AG08396 (cell line): ENCODE results near the gene CRHBP.
A peak's percentile ranks its signal among the peaks of the same experiment; 100 is the strongest.
"Not testable (repeated sequence)": the region's sequence is repeated elsewhere in the genome, so short reads cannot be mapped to it uniquely, and the experiment has no call there.

Source experiments
- DNase-seq: peaks from one replicate; pipeline ENCODE4 v3.0.0; 2012; ENCODE audit warnings: low spot score, mixed read lengths

Gene CRHBP, protein sequence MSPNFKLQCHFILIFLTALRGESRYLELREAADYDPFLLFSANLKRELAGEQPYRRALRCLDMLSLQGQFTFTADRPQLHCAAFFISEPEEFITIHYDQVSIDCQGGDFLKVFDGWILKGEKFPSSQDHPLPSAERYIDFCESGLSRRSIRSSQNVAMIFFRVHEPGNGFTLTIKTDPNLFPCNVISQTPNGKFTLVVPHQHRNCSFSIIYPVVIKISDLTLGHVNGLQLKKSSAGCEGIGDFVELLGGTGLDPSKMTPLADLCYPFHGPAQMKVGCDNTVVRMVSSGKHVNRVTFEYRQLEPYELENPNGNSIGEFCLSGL

DNA sequence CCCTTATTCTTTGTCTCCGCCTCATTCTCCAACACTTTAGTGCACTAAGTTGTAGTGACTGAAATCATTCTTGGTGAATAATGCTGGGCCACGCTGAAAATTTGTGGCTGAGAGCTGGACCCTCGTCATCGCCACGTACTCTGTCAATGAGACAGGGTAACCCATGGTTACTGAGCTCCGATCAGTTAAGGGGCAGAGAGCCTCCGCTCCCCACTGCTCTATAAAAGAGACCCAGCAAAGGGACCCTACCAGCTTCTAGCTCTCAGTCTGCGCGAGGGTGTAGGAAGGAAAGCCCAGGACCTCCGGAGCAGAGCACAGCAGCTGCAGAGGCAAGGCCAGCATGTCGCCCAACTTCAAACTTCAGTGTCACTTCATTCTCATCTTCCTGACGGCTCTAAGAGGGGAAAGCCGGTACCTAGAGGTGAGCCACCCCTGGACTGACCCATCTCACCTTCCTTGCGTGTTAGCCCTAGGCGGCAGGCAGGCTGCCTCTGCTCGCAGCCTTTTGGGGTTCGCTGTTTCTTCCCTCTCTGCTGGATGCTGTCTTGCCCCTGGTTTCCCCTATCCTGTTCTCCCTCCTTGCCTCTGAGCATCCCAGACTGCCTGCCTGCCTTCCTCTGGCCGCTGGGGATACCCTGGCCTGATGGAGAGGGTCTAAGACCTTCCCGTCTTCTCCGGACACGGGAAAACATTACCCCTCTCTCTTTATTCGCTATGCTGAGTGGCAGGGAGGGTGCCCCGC is at the start of gene CRHBP:
CRHBP (plus strand) TSS at position 251 of the 742 bp plus-strand sequence; CDS start at position 341, 90 bp downstream.
- DNase-seq = no peak

DNA sequence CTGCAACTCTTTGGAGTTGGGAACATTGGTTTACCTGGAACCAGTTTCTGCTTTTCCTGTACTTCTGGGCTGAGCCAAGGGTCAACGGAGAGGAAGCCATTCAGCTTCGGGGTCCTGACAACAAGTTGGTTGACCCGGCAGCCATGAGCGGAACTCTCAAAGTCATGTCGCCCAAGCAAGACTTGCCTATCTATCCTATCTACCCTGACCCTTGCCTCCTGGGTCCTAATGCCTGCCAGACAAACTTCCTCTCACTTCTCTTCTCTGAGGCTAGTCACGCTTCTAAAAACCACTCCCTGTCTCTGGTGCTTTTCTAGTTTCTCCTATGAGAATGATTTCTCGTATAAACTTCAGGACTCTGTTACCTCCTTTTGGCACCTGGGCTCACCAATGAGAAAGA is 44.7 kb upstream of the CRHBP start:
- no peak for DNase-seq

DNA sequence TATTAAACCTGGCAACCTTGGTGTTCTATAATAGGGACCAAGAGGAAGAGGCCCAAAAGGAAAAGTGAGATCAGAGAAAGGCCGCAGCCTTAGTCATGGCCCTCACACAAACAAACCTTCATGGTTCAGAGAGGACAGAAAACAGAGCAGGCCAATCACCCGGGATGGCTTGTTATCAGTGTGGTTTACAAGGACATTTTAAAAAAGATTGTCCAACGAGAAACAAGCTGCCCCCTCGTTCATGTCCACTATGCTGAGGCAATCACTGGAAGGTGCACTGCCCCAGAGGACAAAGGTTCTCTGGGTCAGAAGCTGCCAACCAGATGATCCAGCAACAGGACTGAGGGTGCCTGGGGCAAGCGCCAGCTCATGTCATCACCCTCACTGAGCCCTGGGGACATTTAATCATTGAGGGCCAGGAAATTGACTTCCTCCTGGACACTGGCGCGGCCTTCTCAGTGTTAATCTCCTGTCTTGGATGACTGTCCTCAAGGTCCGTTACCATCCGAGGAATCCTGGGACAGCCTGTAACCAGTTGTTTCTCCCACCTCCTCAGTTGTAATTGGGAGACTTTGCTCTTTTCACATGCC is 42.4 kb upstream of the CRHBP start:
- not testable (repeated sequence) for DNase-seq

DNA sequence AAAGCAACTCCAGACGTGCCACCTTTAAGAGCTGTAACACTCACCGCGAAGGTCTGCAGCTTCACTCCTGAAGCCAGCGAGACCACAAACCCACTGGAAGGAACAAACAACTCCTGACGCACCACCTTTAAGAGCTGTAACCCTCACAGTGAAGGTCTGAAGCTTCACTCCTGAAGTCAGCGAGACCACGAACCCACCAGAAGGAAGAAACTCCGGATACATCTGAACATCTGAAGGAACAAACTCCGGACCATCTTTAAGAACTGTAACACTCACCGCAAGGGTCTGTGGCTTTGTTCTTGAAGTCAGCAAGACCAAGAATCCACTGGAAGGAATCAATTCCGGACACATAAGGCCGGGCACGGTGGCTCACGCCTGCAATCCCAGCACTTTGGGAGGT is 38.2 kb upstream of the CRHBP start:
- not testable (repeated sequence) for DNase-seq

DNA sequence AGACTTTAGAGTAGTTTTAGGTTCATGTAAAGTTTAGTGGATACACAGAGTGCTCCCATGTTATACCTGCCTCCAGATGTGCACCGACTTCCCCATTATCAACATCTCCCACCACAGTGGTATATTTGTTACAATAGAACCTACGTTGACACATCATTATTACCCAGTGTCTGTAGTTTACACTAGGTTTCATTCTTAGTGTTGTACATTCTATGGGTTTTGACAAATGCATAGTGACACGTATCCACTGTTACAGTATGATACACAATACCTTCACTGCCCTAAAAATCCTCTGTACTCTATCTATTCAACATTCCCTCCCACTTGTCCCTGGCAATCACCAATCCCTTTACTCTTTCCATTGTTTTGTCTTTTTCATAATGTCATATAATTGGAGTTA is 34.3 kb upstream of the CRHBP start:
- no peak for DNase-seq

DNA sequence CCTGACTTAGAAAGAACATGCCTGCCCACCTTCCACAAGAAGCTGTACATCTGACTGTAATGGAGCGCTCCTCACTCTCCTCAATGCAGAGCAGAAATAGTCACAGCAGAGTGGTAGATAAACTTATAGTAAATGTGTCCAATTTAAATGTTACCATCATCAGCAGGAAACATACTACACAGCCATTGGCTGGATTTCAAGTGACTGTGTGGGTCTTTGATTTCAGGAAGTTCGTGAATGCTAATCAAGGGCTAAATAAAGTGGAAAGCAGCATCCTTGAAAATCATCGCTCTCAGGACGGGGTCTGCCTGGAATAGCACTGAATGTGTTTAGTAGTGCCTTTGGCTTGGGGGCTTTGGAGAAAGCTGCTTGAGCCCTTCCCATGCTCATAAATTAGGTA is 32.4 kb upstream of the CRHBP start:
- no peak for DNase-seq

DNA sequence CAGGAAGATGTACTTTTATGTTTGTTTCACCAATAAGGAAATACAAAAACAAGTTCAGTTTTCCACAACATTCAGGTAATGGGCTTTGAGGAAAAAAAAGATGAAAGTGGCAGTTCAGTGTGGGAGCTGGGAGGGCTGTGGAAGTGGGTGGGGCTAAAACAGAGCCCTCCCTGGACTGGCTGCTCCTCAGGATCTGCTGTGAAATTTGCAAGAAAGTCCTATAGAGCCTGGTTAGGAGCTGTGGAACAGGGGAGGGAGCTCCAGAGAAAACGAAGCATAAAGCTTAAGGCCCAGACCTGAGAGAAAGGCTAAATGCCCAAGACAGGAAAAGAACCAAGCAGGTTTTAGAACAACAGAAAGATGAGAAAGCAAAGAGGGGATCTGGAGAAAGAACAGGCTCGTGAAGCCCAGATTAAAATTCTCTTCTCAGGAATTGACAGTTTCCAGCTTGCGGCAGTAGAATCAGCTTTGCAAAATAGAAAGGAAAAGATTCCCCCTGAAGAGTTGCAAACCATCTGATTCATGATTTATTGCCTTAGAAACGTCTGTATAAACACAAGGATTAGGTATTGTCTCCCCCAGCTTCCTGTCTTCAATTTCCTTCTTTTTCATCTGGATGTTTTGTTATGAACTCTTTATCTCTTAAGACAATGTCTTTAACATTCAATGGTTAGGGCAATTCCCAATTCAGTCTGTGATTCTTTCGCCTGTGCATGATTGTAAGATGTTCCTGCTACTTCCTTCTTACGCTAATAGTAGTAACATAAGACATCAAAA is 26.3 kb upstream of the CRHBP start:
- no peak for DNase-seq

DNA sequence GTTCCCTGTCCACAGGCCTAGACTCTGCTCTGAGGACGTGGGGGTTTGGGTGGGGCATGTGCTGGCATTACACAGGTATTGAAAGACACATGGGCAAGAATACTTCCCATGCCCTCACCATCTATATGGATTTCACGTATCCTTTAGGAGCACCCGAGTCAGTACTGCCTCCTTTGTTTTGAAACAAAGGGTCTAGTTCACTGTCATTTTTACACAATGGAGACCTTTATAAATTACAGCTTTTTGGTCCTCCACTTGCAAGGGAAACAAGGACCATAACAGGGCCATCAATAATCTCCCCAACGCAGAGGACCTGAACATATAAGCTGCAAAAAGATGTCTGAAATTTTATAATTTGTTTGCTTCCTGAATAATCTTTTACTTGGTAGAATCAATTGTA is 24.9 kb upstream of the CRHBP start:
- no peak for DNase-seq

DNA sequence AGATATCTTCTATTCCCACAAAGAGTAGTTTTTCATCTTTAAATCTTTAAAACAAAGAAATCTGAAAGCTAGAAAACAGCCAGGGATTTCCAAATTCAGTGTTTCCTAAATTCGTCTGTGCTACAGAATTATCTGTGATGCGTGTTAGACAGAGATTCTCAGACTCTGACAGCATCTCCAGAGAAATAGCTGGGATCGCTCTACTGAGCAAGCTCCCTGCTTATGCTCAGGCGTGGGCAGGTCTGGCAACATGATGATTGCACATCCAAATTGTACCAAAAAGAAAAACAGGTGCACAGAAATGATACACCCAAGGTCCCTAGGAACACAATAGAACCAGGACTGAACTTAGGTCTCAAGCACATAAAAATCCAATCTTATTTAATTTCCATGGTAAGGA is 22.8 kb upstream of the CRHBP start:
- DNase-seq = no peak

DNA sequence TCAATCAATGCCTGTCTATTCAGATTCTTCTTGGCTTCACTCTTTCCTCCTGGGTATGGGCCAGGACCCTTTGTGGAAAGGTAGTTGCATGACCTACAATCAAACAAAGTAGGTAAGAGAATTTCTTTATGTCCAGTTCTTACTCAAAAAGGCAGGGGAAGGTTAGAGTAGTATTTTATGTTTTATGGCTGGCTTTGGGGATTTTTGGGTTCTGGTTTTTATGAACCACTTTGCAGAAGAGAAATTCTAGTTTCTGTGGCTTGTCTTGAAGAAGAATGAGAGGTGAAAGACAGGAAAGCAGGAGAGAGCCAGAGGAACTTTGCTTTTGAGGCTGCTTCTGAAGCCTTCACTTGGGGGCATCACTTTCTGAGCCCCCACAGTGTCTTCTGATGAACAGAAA is 14.7 kb upstream of the CRHBP start:
- no peak for DNase-seq

DNA sequence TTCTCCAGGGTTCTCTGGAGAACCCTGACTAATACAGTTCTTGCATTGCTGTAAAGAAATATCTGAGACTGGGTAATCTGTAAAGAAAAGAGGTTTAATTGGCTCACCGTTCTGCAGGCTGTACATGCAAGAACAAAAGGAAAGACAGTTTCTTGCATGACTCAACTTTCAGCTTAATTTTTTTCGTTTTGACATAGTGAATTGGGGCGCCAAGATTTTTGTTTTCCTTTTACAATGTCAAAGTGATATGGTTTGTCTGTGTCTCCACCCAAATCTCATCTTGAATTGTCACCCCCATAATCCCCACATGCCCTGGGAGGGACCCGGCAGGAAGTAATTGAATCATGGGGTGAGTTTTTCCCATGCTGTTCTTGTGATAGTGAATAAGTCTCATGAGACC is 11.8 kb upstream of the CRHBP start:
- DNase-seq = no peak

DNA sequence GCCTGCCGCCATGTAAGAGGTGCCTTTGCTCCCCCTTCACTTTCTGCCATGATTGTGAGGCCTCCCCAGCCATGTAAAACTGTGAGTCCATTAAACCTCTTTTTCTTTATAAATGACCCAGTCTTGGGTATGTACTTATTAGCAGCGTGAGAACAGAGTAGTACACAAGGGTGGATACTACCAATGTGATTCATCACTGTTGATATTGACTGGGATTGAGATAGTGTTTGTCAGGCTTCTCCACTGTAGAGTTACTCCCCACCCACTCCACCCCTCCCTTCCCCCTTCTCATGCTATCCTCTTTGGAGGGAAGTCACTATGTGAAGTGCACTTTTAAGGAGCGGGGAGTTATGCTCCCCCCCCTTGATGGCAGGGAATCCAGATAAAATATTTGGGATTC is 11.4 kb upstream of the CRHBP start:
- DNase-seq = no peak

DNA sequence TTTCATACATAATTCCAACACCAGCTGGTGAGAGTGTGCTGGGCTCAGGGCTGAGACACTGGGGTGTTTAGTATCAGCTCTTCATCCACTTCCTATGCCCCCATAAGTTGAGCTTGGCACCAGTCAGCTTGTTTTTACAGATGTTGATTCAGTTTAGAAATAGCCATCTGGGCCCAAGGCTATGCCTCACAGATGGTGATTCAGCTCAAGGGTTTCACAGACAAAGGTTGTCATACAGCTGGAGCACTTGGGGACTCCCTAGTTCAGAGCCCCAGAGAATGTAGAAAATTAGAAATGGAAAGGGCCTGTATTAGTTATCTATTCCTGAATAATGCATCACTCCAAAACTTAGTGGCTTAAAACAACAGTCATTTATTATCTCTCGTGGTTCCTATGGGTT is 10.3 kb upstream of the CRHBP start:
- peak; percentile 26 for DNase-seq

DNA sequence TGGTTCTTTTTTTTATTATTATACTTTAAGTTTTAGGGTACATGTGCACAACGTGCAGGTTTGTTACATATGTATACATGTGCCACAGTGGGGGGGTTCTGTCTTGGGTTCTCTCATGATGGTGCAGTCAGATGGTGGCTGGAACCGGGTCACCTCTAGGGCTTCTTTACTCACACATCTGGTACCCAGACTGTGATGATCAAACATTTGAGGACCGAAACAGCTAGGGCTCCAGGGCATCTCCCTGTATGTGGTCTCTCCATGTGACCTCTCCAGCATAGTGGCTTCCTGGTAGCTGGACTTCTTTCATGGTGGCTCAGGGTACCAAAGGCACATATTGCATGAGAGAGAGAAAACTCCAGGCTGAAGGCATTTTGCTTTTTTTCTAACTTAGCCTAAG is 9.8 kb upstream of the CRHBP start:
- no peak for DNase-seq

DNA sequence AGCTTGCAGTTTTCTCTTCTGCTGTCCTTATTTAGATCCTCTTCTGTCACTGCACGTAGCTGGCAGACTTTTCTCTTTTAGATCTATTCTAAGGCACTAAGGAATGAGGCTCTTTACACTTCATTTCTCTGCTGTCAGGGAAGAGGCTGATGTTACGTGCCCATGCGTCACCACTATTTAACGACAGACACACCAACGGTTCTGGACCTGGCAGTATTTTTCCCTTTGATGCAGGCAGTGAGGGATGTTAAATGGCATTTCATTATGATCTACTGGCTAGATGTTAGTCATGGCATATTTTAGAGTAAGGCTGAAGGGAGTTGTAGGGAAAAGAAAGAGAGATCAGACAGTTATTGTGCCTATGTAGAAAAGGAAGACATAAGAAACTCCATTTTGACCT is 8.2 kb upstream of the CRHBP start:
- no peak for DNase-seq

DNA sequence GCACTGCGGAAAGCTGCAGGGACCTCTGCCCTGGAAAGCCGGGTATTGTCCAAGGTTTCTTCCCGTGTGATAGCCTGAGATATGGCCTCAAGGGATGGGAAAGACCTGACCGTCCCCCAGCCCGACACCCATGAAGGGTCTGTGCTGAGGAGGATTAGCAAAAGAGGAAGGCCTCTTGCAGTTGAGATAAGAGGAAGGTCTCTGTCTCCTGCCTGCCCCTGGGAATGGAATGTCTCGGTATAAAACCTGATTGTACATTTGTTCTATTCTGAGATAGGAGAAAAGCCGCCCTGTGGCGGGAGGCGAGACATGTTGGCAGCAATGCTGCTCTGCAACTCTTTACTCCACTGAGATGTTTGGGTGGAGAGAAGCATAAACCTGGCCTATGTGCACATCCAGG is 7.6 kb upstream of the CRHBP start:
- DNase-seq = not testable (repeated sequence)

DNA sequence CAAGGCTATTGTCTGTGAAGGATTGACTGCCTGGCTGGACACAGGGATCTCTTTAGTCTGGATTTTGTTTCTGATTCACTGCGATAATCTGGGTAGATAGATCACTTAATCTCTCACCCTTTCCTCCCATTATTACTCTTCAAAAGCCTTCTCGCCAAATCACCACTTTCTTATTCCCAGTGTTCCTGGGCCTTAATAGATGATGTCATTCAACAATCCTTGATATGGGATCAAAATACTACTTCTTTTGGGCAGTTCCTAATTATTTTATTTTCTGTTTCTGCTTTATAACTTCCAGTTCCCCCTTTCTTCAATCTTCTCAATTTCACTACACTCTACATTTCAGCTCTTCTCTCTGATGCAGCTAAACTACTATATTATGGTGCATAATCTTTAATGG is 6.8 kb upstream of the CRHBP start:
- DNase-seq = no peak

DNA sequence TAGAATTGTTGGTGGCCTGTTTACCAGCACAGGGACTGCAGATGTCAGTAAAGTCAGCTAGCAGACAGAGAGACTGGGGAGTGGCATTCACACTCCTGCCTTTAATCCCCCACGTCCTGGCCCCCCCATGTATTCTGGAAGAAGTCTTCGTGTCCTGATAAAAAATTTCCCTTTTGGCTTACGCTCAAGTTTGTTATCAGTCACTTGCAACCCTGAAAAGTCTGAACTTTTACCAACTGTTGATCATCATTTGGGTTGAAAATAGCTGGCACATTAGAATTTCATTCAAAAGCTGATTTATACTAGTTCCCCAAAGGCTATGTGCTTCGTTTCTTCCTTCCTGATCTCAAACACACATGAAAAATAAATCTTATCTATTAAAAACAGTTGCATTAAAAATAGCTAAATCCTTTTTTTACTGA is 5.8 kb upstream of the CRHBP start:
- DNase-seq = no peak

DNA sequence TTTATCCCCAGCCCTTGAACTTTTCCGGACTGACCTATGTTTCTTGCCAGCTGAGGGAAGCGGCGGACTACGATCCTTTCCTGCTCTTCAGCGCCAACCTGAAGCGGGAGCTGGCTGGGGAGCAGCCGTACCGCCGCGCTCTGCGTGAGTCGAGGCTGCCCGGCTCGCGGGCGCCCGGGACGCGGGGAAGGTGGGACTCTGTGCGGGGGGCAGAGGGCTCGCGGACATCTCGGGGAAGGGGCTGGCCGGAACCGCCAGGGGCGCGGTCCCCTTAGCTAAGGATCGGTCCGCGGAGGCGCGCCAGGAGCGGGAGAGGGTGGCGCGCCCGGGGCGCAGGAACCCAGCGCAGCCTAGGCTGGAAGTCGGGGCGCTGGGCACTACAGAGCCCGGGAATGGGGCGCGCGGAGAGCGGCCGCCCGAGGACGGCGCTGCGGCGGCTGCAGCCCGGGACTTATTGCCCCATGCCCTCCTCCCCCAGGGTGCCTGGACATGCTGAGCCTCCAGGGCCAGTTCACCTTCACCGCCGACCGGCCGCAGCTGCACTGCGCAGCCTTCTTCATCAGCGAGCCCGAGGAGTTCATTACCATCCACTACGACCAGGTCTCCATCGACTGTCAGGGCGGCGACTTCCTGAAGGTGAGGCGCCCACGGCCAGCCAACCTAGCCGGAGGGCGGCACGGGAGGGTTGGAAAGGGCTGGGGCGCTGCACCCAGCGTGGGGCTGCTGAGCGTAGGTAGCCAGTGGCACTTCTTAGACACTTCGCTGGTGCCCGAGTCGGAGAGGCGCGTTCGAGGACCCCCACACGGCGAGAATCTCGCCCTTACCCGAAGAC is 922 bp downstream of the CRHBP start:
- no peak for DNase-seq

DNA sequence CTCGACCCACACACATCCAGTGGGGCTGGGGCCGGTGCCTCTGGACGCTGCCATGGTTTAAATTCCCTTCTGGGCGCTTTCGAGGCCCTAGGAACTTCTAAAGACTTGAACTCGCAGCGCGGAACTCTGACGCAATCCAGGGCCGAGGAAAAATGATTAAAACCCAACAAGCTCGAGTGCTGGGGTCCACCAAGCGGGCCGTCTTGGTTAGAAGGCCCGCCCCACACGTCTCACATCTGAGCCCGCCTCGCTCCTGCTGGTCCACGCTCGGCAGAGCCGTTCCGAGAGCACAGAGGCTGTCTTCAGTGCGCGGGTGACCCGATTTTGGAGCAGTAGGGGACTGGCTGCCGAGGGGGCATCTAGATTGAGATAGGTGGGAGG is 1.5 kb downstream of the CRHBP start:
- DNase-seq = no peak

DNA sequence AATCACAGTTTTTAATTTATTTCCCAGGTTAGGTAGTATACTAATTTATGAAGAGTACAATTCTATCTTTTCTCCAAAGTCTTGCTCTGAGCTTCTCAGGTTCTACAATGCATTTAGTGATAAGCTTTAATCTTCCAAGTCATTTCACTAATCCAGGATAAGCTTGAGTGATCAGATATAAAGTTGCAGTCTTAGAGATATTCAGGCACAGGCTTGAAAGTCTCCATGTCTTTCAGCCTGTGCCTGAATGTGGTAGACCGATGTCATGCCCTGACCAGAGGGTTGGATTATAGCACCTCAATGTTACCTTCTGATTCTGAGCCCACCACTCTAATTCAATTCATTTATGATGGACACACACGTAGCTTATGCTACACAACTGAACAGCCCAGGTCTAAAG is 3.2 kb downstream of the CRHBP start:
- no peak for DNase-seq
